ENCODE data around the gene BRD3. TPM values are rescaled to one million over a fixed set of nuclear protein-coding genes. Genes with fewer than 3 reads are reported as not detected.

The BRD3 gene
- total RNA-seq, 1 experiment from 2014 or later, result 40.7 TPM

GRCh38 chr9:134063088-134063570 lies 4.7 kb downstream of the BRD3 start:
- intact Hi-C loops (cut with micrococcal nuclease), result no loop called here
- no peak overlapping the region for H3K9ac ChIP-seq (ENCODE audit: low read length)
- BruUV-seq (replicated peaks), result no TSS peak
- POLR2A ChIA-PET, result no interaction called here
- peaks cover 10 to 11% of the 10 kb centered on the region in 2 experiments; a peak in 3 of 4 replicates for H3K4me1 ChIP-seq (ENCODE audit: control insufficient read depth in 1 of 2, insufficient read depth in 2 of 2, low read length in 2 of 2)
- H3K79me2 ChIP-seq (ENCODE audit: insufficient read depth, low read length), result peaks cover 62% of the 10 kb centered on the region
- H3K9me2 ChIP-seq (ENCODE audit: insufficient read depth), result no peaks in the 10 kb centered on the region
- no peak overlapping the region for H3K4me3 ChIP-seq (replicated peaks in 1 of 2; ENCODE audit: low read depth in 1 of 2, low read length in 2 of 2)
- ATAC-seq (no peak), DNase-seq (ENCODE audit: low read depth, low spot score) (no peak)
- no peak overlapping the region for H3K4me2 ChIP-seq (ENCODE audit: low read length)
- H3K9me3 ChIP-seq (ENCODE audit: control insufficient read depth in 1 of 2, insufficient read depth in 1 of 2, low read depth in 1 of 2, low read length in 2 of 2), result no peaks in the 10 kb centered on the region
- no peak overlapping the region for H2AFZ ChIP-seq (ENCODE audit: low read depth, low read length, poor library complexity, severe bottlenecking)
- H3K27ac ChIP-seq (ENCODE audit: low read depth, low read length), result no peak overlapping the region
- no peaks in the 10 kb centered on the region for H4K20me1 ChIP-seq (ENCODE audit: insufficient read depth)
- TF ChIP-seq EZH2 (IDR thresholded peaks at IDR 0.05), result no peak
- no peak for TF ChIP-seq POLR2A (IDR thresholded peaks at IDR 0.05; ENCODE audit: borderline replicate concordance, extremely low read depth, insufficient read depth, insufficient read length)
- TF ChIP-seq MAX (IDR thresholded peaks at IDR 0.05), result no peak
- TF ChIP-seq REST (IDR thresholded peaks at IDR 0.05; ENCODE audit: low read depth), result no peak
- TF ChIP-seq ZFX (IDR thresholded peaks at IDR 0.05), result no peak
- no peak for TF ChIP-seq CEBPB (IDR thresholded peaks at IDR 0.05; ENCODE audit: low read depth)
- no peak for TF ChIP-seq SRF (IDR thresholded peaks at IDR 0.05; ENCODE audit: low read depth)
- TF ChIP-seq RAD21 (IDR thresholded peaks at IDR 0.05; ENCODE audit: low read depth), result no peak
- TF ChIP-seq, protein P1, sequence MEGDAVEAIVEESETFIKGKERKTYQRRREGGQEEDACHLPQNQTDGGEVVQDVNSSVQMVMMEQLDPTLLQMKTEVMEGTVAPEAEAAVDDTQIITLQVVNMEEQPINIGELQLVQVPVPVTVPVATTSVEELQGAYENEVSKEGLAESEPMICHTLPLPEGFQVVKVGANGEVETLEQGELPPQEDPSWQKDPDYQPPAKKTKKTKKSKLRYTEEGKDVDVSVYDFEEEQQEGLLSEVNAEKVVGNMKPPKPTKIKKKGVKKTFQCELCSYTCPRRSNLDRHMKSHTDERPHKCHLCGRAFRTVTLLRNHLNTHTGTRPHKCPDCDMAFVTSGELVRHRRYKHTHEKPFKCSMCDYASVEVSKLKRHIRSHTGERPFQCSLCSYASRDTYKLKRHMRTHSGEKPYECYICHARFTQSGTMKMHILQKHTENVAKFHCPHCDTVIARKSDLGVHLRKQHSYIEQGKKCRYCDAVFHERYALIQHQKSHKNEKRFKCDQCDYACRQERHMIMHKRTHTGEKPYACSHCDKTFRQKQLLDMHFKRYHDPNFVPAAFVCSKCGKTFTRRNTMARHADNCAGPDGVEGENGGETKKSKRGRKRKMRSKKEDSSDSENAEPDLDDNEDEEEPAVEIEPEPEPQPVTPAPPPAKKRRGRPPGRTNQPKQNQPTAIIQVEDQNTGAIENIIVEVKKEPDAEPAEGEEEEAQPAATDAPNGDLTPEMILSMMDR (IDR thresholded peaks at IDR 0.05 in 2 of 3, conservative IDR thresholded peaks at IDR 0.05 in 1 of 3; ENCODE audit: borderline replicate concordance in 1 of 3, insufficient read depth in 1 of 3, low read depth in 2 of 3, low read length in 2 of 3), result no peak
- TF ChIP-seq ELF1 (IDR thresholded peaks at IDR 0.05; ENCODE audit: borderline replicate concordance, low read depth), result no peak
- TF ChIP-seq ATF3 (IDR thresholded peaks at IDR 0.05), result no peak
- TF ChIP-seq JUND (IDR thresholded peaks at IDR 0.05), result no peak
- no peak for TF ChIP-seq ZBTB33 (IDR thresholded peaks at IDR 0.05; ENCODE audit: extremely low read depth, insufficient replicate concordance, low read length)
- TF ChIP-seq EZH2phosphoT487 (IDR thresholded peaks at IDR 0.05; ENCODE audit: borderline replicate concordance), result no peak
- TF ChIP-seq SP1 (IDR thresholded peaks at IDR 0.05; ENCODE audit: low read depth), result no peak
- TF ChIP-seq EGR1 (IDR thresholded peaks at IDR 0.05; ENCODE audit: low read depth), result no peak
- no peak for TF ChIP-seq ZNF274 (IDR thresholded peaks at IDR 0.05; ENCODE audit: low read depth, low read length)
- no peak for TF ChIP-seq TCF7L2 (IDR thresholded peaks at IDR 0.05; ENCODE audit: borderline replicate concordance, extremely low read depth, insufficient read depth, insufficient read length)
- TF ChIP-seq CBX3 (IDR thresholded peaks at IDR 0.05; ENCODE audit: low read depth), result no peak
- RAD21 ChIA-PET (ENCODE audit: low non-redundant PET in 1 of 2, low total read pairs in 2 of 2, uncharacterized antibody in 2 of 2, unreplicated experiment in 2 of 2), result no interaction called here
- CTCF ChIA-PET, result no interaction called here
- H3K27me3 ChIP-seq (ENCODE audit: insufficient read depth, low read length), result no peaks in the 10 kb centered on the region
- no peaks in the 10 kb centered on the region for H3K36me3 ChIP-seq (ENCODE audit: control insufficient read depth in 1 of 2, insufficient read depth in 2 of 2, low read length in 2 of 2)

Measured in HCT116 (cell line).